Activated T-cell treated with anti-CD3 and anti-CD28 coated beads, Interleukin-2, amount 50 U/mL, for 72 hours (primary cell): ENCODE data around the gene DDOST. TPM values are rescaled to one million over a fixed set of nuclear protein-coding genes. Genes with fewer than 3 reads are reported as not detected.

Experiments
- ATAC-seq, 2 donors: fragments of 150-1000 bp; cut with Tn5 transposase; replicated peaks in 1 of 2; 2 replicates each; pipeline ENCODE4 v1.10.0; 2021; ENCODE audit warnings: moderate library complexity in 2 of 2, mild to moderate bottlenecking in 1 of 2
- DNase-seq, 2 donors: peaks; one replicate each; pipeline ENCODE4 v3.0.0; 2021 to 2022; ENCODE audit warnings: mixed read lengths in 1 of 2
- H3K27ac Mint-ChIP-seq: one replicate; pipeline ENCODE4 v1.8.0; 2022; ENCODE audit warnings: mild to moderate bottlenecking, moderate library complexity, mixed read lengths
- H3K27me3 Mint-ChIP-seq: one replicate; pipeline ENCODE4 v1.8.0; 2022; ENCODE audit warnings: low read depth, mixed read lengths
- H3K36me3 Mint-ChIP-seq, 2 donors: one replicate each; pipeline ENCODE4 v1.8.0; 2022; ENCODE audit warnings: mixed read lengths in 2 of 2, mild to moderate bottlenecking in 1 of 2; ENCODE audit not compliant: insufficient read depth in 2 of 2
- H3K4me1 Mint-ChIP-seq: one replicate; pipeline ENCODE4 v1.8.0; 2022; ENCODE audit warnings: low read depth, mixed read lengths
- H3K4me3 Mint-ChIP-seq, 2 donors: one replicate each; pipeline ENCODE4 v1.8.0; 2022; ENCODE audit warnings: mild to moderate bottlenecking in 2 of 2, mixed read lengths in 2 of 2, moderate library complexity in 2 of 2
- H3K9me3 Mint-ChIP-seq, 2 donors: one replicate each; pipeline ENCODE4 v1.8.0; 2022; ENCODE audit warnings: mixed read lengths in 2 of 2
- total RNA-seq, 2 donors: library from RNA; stranded (reverse); gene quantifications; one replicate each; pipeline ENCODE4 v1.2.3, GENCODE V29; 2022

Gene DDOST
- total RNA-seq, 2 donors from 2014 or later = 159 to 175 TPM

DNA sequence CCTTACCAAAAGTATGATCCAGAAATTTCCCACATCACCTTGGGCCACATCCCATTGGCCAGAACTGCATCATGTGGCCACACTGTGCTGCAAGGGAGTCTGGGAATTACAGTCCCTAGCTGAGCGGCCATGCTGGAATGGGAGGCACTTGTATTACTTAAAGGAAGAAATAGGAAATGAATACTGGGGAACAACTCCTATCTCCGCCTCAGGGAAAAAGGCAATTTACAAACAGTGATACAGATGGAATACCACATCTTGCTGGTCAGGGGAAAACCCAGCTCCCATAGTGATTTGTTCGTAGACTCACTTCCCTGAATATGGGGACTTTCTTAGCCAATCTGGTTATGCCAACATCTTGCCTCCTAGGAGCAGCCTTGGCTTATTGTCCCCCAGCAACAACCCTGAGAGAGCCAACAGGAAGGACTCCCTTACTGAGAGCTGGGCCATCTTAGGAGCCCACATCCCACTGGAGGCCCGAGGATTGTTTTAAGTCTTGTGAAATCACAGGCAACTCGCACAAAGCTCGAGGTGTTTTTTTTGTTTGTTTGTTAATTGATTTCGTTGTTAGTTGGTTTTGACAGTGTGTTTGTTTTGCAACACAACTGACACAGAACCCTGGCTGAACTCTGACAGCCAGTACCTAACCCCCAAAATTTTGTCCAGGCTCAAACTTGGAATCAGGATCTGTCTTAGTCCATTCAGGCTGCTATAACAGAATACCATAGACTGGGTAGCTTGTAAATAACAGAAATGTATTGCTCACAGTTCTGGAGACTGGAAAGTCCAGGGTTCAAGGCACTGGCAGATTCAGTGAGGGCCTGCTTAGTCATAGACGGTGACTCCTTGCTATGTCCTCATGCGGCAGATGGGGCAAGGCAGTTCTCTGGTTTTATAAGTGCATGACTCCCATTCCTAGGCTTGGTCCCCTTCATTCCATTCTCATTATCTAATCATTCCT is 57.4 kb downstream of the DDOST start:
- H3K27ac Mint-ChIP-seq = no peak overlapping the region
- DNase-seq (no peak), ATAC-seq (no peak)
- no peaks in the 10 kb centered on the region for H3K9me3 Mint-ChIP-seq
- no peak overlapping the region for H3K4me3 Mint-ChIP-seq
- peaks cover 3% of the 10 kb centered on the region for H3K27me3 Mint-ChIP-seq
- no peaks in the 10 kb centered on the region for H3K36me3 Mint-ChIP-seq
- H3K4me1 Mint-ChIP-seq = no peaks in the 10 kb centered on the region

DNA sequence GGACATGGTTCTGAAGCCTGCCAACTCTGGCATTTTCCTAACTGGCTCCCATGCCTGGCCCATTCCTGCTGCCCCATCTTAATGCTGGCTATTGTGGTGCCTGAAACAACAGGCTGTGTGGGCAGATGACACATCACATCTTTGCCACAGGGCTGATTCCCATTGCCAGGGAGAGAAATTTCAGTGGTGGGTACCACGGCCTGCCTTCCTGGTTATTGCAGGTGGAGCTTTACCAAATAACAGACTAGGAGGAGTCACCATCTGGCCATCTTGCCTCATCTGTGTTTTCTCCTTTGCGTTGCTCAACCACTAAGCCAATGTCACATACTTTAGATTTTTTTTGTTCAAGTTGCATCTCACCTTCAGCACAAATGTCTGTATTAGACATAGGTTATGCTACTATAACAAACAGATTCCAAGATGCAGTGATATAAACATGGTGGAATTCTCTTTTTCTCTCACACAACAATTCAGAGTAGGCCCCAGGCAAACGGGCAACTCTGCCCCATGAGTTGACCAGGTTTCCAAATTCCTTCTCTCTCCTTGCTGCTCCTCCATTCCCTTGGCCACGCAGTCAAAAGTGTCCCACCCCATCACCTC is 58.2 kb downstream of the DDOST start:
- Mint-ChIP-seq H3K4me1 (no peaks in the 10 kb centered on the region), H3K36me3 (no peaks in the 10 kb centered on the region), H3K27ac (no peak overlapping the region), H3K27me3 (peaks cover 6% of the 10 kb centered on the region), H3K4me3 (no peak overlapping the region), H3K9me3 (no peaks in the 10 kb centered on the region)
- ATAC-seq (no peak), DNase-seq (no peak)

Other genes with a start within 250 kb of the DDOST start
- 1 to 10 TPM; 1.2 to 3.0 TPM for gene CAMK2N1, start 175.2 kb downstream of the DDOST start, total RNA-seq
- gene MUL1, start 153.2 kb downstream of the DDOST start, total RNA-seq = 10 to 100 TPM; 17.0 to 20.1 TPM
- not detected for gene FAM43B, start 108.8 kb downstream of the DDOST start, total RNA-seq
- gene CDA, start 72.3 kb downstream of the DDOST start, total RNA-seq = not detected
- 1 to 10 TPM; 8.3 to 9.0 TPM for gene PINK1, start 27.9 kb downstream of the DDOST start, total RNA-seq
- not detected for gene KIF17, start 56.6 kb upstream of the DDOST start, total RNA-seq
- gene SH2D5, start 71.3 kb upstream of the DDOST start, total RNA-seq = under 1 TPM; 0.09 to 0.34 TPM
- 100 to 1,000 TPM; 283 to 333 TPM for gene HP1BP3, start 125.9 kb upstream of the DDOST start, total RNA-seq